Measurements from ENCODE around the gene IL17B.

DNA sequence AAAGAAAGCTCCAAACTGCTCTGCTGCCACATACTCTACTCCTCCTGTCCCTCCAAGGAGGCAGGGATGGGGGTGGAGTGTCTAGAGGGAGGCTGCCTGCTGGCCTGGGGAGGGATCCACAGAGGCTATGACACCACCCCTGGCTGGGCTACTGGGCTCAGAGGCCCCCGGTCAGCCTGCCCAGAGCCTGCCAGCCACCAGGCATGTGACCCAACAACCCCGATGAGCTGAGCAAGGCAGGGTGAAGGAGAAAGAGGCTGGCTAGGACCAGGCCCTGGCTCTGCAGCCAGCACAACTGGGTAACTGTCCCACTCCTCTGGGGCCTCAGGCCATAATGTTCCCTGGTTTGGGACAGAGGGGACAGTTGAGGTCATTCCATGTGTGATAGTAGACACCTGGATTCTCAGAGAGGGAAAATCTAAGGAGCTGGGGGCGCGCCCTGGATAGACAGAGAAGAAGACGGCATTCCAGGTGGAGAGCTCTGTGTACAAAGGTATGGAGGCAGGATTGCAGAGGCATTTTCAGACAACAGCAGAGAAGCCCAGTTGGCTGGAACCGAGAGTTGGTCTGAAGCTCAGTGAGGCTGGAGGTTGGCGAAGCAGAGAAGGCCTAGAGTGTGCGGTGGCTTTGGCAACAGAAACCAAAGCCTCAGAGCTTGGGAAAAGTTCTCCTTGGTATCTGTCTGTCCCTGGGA is 33.8 kb upstream of the IL17B start:
- no peak for TF ChIP-seq EZH2 (IDR thresholded peaks at IDR 0.05; ENCODE audit: insufficient read depth, poor library complexity, severe bottlenecking)
- TF ChIP-seq EZH2phosphoT487 (IDR thresholded peaks at IDR 0.05; ENCODE audit: insufficient read depth, low read depth) = no peak
